SK-N-SH treated with all-trans-retinoic acid at 6 μM for 48 hours (cell line): Measurements from ENCODE around the gene KLHDC4.

Experiments
- ATAC-seq: fragments of 200-7000 bp; cut with Tn5 transposase; 3 replicates; pipeline ENCODE4 v1.9.1; 2020; ENCODE audit warnings: mild to moderate bottlenecking, moderate library complexity
- ARNTL ChIP-seq: fragments of 450-650 bp; formaldehyde crosslinking; IDR thresholded peaks from 2 replicates; pipeline ENCODE4 v1.5.0; 2020; ENCODE audit warnings: low read depth, mild to moderate bottlenecking, moderate library complexity, borderline replicate concordance
- BACH2 ChIP-seq: fragments of 250-450 bp; sonication (Bioruptor Pico); IDR thresholded peaks from 2 replicates; pipeline ENCODE4 v1.9.0; 2021; ENCODE audit warnings: mild to moderate bottlenecking, borderline replicate concordance
- CSDC2 ChIP-seq: fragments of 250-450 bp; sonication (Bioruptor Pico); IDR thresholded peaks from 2 replicates; pipeline ENCODE4 v1.5.0; 2020; ENCODE audit warnings: mild to moderate bottlenecking, moderate library complexity
- ESRRG ChIP-seq: fragments of 250-450 bp; sonication (Bioruptor Pico); IDR thresholded peaks from 2 replicates; pipeline ENCODE4 v1.6.1; 2021; ENCODE audit warnings: mild to moderate bottlenecking
- ISL1 ChIP-seq: fragments of 250-450 bp; sonication (Bioruptor Pico); IDR thresholded peaks from 2 replicates; pipeline ENCODE4 v2.1.2; 2022; ENCODE audit warnings: mild to moderate bottlenecking, moderate library complexity
- OSR1 ChIP-seq: fragments of 250-450 bp; sonication (Bioruptor Pico); IDR thresholded peaks from 2 replicates; pipeline ENCODE4 v1.8.0; 2022; ENCODE audit warnings: moderate library complexity, mild to moderate bottlenecking, inconsistent platforms
- PPARA ChIP-seq: fragments of 250-450 bp; sonication (Bioruptor Pico); IDR thresholded peaks from 2 replicates; pipeline ENCODE4 v1.5.0; 2020; ENCODE audit warnings: mild to moderate bottlenecking, borderline replicate concordance
- RARB ChIP-seq: fragments of 250-450 bp; sonication (Bioruptor Pico); IDR thresholded peaks from 2 replicates; pipeline ENCODE4 v1.8.0; 2021; ENCODE audit warnings: mild to moderate bottlenecking, moderate library complexity
- SNAI2 ChIP-seq: fragments of 250-450 bp; sonication (Bioruptor Pico); IDR thresholded peaks from 2 replicates; pipeline ENCODE4 v1.5.0; 2020; ENCODE audit warnings: mild to moderate bottlenecking, moderate library complexity
- TCF4 ChIP-seq: fragments of 250-450 bp; sonication (Bioruptor Pico); IDR thresholded peaks from 2 replicates; pipeline ENCODE4 v1.8.0; 2021; ENCODE audit warnings: mild to moderate bottlenecking, moderate library complexity, borderline replicate concordance
- TOX ChIP-seq: fragments of 250-450 bp; sonication (Bioruptor Pico); IDR thresholded peaks from 2 replicates; pipeline ENCODE4 v1.8.0; 2021; ENCODE audit warnings: mild to moderate bottlenecking, moderate library complexity, borderline replicate concordance
- ZC3H10 ChIP-seq: fragments of 250-450 bp; sonication (Bioruptor Pico); IDR thresholded peaks from 2 replicates; pipeline ENCODE4 v1.5.1; 2021; ENCODE audit warnings: mild to moderate bottlenecking, moderate library complexity
- ZFP3 ChIP-seq: fragments of 250-450 bp; sonication (Bioruptor Pico); IDR thresholded peaks from 2 replicates; pipeline ENCODE4 v1.5.0; 2020; ENCODE audit warnings: mild to moderate bottlenecking, moderate library complexity
- ZNF565 ChIP-seq: fragments of 450-650 bp; formaldehyde crosslinking; conservative IDR thresholded peaks from 2 replicates; pipeline ENCODE4 v1.5.0; 2020; ENCODE audit warnings: low read depth, mild to moderate bottlenecking, moderate library complexity
- ZNF70 ChIP-seq: fragments of 450-650 bp; formaldehyde crosslinking; IDR thresholded peaks from 2 replicates; pipeline ENCODE4 v1.5.0; 2020; ENCODE audit warnings: mild to moderate bottlenecking, moderate library complexity
- ZNF8 ChIP-seq: fragments of 450-650 bp; formaldehyde crosslinking; IDR thresholded peaks from 2 replicates; pipeline ENCODE4 v1.5.0; 2020; ENCODE audit warnings: mild to moderate bottlenecking, moderate library complexity
- TF ChIP-seq, protein P1 (sequence below): fragments of 250-450 bp; sonication (Bioruptor Pico); IDR thresholded peaks from 2 replicates; pipeline ENCODE4 v1.8.0; 2021; ENCODE audit warnings: low read depth, mild to moderate bottlenecking, moderate library complexity, borderline replicate concordance
- TF ChIP-seq, protein P2 (sequence below): fragments of 250-450 bp; sonication (Bioruptor Pico); IDR thresholded peaks from 2 replicates; pipeline ENCODE4 v1.5.0; 2020; ENCODE audit warnings: mild to moderate bottlenecking, moderate library complexity
- TF ChIP-seq, protein P3 (sequence below): fragments of 250-450 bp; sonication (Bioruptor Pico); IDR thresholded peaks from 2 replicates; pipeline ENCODE4 v1.5.1; 2020; ENCODE audit warnings: low read depth, mild to moderate bottlenecking, moderate library complexity
- TF ChIP-seq, protein P4 (sequence below): fragments of 250-450 bp; sonication (Bioruptor Pico); IDR thresholded peaks from 2 replicates; pipeline ENCODE4 v1.8.0; 2020; ENCODE audit warnings: mild to moderate bottlenecking, moderate library complexity, borderline replicate concordance

The KLHDC4 gene

DNA sequence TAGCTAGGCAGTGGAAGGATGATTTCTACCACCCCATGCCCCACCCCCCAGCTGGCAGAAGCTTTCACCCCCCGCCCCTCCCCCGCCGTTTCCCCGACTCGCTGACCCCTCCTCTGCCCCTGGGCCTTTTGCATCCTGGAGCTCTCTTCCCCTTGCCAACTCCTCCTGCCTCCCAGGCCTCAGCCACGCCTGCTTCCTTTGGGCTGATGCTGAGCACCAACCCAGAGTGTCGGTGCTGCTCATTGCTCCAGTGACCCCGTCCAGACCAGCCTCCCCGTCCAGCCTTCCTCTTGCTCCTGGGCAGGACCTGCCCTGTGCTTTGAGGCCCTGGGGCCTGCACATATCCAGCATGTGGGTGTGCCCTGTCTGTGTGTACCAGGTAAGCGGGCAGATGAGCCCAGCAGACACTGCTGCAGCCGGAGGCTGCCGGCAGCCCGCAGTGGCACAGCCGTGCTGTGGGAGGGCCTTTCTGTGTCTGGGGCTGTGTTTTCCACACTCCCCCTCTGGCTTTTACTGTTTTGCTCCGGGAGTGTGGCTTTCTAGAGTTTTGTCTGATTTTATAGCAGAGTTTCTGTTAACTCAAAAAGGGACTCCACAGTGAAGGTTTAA lies 90.6 kb downstream of the KLHDC4 start:
- ATAC-seq = peak; percentile 21; the same call in 1 of the 3 replicates
- TF ChIP-seq, protein P1, sequence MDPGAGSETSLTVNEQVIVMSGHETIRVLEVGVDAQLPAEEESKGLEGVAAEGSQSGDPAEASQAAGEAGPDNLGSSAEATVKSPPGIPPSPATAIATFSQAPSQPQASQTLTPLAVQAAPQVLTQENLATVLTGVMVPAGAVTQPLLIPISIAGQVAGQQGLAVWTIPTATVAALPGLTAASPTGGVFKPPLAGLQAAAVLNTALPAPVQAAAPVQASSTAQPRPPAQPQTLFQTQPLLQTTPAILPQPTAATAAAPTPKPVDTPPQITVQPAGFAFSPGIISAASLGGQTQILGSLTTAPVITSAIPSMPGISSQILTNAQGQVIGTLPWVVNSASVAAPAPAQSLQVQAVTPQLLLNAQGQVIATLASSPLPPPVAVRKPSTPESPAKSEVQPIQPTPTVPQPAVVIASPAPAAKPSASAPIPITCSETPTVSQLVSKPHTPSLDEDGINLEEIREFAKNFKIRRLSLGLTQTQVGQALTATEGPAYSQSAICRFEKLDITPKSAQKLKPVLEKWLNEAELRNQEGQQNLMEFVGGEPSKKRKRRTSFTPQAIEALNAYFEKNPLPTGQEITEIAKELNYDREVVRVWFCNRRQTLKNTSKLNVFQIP (CRISPR knock-in tag) = no peak
- TF ChIP-seq, protein P2, sequence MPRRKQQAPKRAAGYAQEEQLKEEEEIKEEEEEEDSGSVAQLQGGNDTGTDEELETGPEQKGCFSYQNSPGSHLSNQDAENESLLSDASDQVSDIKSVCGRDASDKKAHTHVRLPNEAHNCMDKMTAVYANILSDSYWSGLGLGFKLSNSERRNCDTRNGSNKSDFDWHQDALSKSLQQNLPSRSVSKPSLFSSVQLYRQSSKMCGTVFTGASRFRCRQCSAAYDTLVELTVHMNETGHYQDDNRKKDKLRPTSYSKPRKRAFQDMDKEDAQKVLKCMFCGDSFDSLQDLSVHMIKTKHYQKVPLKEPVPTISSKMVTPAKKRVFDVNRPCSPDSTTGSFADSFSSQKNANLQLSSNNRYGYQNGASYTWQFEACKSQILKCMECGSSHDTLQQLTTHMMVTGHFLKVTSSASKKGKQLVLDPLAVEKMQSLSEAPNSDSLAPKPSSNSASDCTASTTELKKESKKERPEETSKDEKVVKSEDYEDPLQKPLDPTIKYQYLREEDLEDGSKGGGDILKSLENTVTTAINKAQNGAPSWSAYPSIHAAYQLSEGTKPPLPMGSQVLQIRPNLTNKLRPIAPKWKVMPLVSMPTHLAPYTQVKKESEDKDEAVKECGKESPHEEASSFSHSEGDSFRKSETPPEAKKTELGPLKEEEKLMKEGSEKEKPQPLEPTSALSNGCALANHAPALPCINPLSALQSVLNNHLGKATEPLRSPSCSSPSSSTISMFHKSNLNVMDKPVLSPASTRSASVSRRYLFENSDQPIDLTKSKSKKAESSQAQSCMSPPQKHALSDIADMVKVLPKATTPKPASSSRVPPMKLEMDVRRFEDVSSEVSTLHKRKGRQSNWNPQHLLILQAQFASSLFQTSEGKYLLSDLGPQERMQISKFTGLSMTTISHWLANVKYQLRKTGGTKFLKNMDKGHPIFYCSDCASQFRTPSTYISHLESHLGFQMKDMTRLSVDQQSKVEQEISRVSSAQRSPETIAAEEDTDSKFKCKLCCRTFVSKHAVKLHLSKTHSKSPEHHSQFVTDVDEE = no peak
- TF ChIP-seq PPARA = no peak
- TF ChIP-seq RARB (CRISPR knock-in tag) = no peak
- TF ChIP-seq SNAI2 = no peak
- no peak for TF ChIP-seq ZNF8 (CRISPR knock-in tag)
- no peak for TF ChIP-seq ZFP3 (CRISPR knock-in tag)
- TF ChIP-seq ISL1 (CRISPR knock-in tag) = no peak
- no peak for TF ChIP-seq BACH2 (CRISPR knock-in tag)
- TF ChIP-seq, protein P3, sequence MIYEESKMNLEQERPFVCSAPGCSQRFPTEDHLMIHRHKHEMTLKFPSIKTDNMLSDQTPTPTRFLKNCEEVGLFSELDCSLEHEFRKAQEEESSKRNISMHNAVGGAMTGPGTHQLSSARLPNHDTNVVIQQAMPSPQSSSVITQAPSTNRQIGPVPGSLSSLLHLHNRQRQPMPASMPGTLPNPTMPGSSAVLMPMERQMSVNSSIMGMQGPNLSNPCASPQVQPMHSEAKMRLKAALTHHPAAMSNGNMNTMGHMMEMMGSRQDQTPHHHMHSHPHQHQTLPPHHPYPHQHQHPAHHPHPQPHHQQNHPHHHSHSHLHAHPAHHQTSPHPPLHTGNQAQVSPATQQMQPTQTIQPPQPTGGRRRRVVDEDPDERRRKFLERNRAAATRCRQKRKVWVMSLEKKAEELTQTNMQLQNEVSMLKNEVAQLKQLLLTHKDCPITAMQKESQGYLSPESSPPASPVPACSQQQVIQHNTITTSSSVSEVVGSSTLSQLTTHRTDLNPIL (CRISPR knock-in tag) = no peak
- TF ChIP-seq TOX (CRISPR knock-in tag) = no peak
- TF ChIP-seq, all 23 proteins: peak for 0

DNA sequence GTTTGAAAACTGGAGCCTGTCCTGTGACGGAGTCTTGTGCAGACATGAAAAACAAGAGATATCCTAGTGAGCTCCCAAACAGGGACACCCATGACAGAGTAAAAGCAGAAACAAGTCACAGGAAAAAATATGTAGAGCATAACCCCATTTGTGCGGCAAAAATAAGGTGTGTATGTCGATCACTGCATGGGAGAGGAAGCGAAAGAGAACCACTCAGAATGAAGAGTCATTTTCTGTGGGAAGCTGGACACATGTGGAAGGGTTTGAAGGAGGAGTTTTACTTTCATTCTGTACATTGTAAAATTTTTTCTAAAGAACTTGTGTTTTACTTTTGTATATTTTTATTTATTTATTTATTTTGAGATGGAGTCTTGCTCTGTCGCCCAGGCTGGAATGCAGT lies 91.4 kb downstream of the KLHDC4 start:
- no peak for TF ChIP-seq ISL1 (CRISPR knock-in tag)
- no peak for TF ChIP-seq ESRRG (CRISPR knock-in tag)
- no peak for TF ChIP-seq BACH2 (CRISPR knock-in tag)
- TF ChIP-seq, protein P3 (CRISPR knock-in tag) = no peak
- no peak for TF ChIP-seq ZNF8 (CRISPR knock-in tag)
- no peak for TF ChIP-seq TCF4 (CRISPR knock-in tag)
- no peak for TF ChIP-seq PPARA
- TF ChIP-seq, protein P2 = no peak
- no peak for TF ChIP-seq ZNF70 (CRISPR knock-in tag)
- TF ChIP-seq OSR1 (CRISPR knock-in tag) = no peak
- TF ChIP-seq, protein P1 (CRISPR knock-in tag) = no peak
- no peak for TF ChIP-seq SNAI2
- no peak for TF ChIP-seq ZC3H10 (CRISPR knock-in tag)
- no peak for ATAC-seq

DNA sequence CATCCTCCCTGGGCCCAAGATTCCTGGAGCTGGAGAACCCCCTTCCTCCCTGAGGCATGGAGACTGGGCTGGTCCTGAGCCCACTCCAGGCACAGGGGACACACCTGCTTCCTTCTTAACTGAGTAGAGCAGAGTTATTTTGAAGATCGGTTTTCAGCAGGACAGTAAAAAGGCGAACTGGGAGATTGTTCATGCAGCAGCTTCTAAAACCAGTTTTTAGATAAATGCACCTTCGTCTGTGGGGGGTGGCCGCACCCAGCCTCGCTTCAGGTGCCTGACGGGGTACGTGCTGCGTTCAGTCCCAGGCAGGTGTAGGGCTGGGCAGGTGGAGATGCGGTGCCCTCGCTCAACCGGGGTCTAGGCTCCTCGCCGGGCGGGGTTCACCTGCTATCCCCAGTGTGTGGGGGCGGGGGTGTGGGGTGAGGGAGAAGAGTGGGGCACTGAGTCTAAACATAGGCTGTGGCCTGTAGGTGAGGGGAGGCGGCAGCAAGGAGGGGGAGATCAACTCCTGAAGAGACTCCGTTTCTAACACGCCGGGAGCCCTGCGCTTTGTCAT lies 94.0 kb downstream of the KLHDC4 start:
- no peak for ATAC-seq
- TF ChIP-seq ZC3H10 (CRISPR knock-in tag) = no peak
- no peak for TF ChIP-seq CSDC2
- TF ChIP-seq SNAI2 = no peak
- TF ChIP-seq TOX (CRISPR knock-in tag) = no peak
- no peak for TF ChIP-seq ZFP3 (CRISPR knock-in tag)
- TF ChIP-seq OSR1 (CRISPR knock-in tag) = no peak
- no peak for TF ChIP-seq ZNF70 (CRISPR knock-in tag)
- no peak for TF ChIP-seq ISL1 (CRISPR knock-in tag)
- TF ChIP-seq ARNTL (CRISPR knock-in tag) = no peak
- TF ChIP-seq BACH2 (CRISPR knock-in tag) = no peak
- TF ChIP-seq, protein P4, sequence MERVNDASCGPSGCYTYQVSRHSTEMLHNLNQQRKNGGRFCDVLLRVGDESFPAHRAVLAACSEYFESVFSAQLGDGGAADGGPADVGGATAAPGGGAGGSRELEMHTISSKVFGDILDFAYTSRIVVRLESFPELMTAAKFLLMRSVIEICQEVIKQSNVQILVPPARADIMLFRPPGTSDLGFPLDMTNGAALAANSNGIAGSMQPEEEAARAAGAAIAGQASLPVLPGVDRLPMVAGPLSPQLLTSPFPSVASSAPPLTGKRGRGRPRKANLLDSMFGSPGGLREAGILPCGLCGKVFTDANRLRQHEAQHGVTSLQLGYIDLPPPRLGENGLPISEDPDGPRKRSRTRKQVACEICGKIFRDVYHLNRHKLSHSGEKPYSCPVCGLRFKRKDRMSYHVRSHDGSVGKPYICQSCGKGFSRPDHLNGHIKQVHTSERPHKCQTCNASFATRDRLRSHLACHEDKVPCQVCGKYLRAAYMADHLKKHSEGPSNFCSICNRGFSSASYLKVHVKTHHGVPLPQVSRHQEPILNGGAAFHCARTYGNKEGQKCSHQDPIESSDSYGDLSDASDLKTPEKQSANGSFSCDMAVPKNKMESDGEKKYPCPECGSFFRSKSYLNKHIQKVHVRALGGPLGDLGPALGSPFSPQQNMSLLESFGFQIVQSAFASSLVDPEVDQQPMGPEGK (CRISPR knock-in tag) = no peak
- TF ChIP-seq ZNF565 = no peak
